GM08714 (cell line): ENCODE results near the gene LRRK1.

ENCODE experiments used
- H3K4me3 ChIP-seq: fragments of 200-500 bp; sonication (Bioruptor generic); 2 replicates; pipeline ENCODE4 v1.5.1; 2014; ENCODE audit warnings: mild to moderate bottlenecking, low read length, inconsistent platforms
- ZNF274 ChIP-seq: IDR thresholded peaks from 2 replicates; pipeline ENCODE4 v1.6.1; 2012; ENCODE audit warnings: mild to moderate bottlenecking, low read depth, low read length

The LRRK1 gene, protein sequence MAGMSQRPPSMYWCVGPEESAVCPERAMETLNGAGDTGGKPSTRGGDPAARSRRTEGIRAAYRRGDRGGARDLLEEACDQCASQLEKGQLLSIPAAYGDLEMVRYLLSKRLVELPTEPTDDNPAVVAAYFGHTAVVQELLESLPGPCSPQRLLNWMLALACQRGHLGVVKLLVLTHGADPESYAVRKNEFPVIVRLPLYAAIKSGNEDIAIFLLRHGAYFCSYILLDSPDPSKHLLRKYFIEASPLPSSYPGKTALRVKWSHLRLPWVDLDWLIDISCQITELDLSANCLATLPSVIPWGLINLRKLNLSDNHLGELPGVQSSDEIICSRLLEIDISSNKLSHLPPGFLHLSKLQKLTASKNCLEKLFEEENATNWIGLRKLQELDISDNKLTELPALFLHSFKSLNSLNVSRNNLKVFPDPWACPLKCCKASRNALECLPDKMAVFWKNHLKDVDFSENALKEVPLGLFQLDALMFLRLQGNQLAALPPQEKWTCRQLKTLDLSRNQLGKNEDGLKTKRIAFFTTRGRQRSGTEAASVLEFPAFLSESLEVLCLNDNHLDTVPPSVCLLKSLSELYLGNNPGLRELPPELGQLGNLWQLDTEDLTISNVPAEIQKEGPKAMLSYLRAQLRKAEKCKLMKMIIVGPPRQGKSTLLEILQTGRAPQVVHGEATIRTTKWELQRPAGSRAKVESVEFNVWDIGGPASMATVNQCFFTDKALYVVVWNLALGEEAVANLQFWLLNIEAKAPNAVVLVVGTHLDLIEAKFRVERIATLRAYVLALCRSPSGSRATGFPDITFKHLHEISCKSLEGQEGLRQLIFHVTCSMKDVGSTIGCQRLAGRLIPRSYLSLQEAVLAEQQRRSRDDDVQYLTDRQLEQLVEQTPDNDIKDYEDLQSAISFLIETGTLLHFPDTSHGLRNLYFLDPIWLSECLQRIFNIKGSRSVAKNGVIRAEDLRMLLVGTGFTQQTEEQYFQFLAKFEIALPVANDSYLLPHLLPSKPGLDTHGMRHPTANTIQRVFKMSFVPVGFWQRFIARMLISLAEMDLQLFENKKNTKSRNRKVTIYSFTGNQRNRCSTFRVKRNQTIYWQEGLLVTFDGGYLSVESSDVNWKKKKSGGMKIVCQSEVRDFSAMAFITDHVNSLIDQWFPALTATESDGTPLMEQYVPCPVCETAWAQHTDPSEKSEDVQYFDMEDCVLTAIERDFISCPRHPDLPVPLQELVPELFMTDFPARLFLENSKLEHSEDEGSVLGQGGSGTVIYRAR (N-terminal part only)

DNA sequence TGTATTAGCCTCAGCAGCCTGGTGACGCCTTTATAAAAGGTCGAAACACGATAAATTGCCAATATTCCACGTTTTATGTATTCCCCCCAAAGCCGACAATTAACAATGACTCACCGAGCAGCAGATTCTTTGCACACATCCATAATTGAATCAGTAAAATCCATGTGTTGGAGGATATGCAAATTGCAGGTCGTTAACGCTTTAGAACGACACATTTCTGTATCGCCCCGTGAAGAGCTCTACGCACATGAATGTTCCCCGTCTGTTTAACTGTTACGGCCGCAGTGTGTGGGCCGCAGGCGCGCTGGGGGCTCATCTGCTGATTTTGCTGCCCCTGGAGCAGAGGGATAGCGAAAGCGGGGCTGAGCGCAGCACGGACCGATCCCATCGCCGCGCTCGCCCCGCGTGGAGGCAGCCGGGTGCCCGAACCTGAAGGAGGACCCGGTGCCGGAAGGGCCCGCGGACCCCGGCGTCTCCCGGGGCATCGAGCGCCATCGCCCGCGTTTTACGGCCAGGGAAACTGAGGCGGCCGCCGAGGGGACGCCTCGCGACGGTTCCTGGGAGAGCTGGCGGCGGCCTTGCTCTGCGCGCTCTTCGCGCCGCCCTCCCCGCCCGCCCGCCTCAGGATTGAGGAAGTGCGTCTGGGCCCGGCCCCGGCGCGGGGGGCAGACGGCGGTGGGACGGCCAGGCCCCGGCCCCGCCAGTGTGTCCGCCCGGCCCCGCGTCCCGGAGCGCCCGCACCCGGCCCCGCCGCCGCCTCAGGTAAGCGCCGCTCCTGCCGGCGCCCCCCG is at the start of gene LRRK1:
TSS of gene LRRK1 (plus strand) at position 668 of the 791 bp plus-strand sequence. CDS start 5,276 bp downstream, outside the sequence.
- TF ChIP-seq ZNF274 = no peak
- H3K4me3 ChIP-seq = peak within 1 kb of the TSS; percentile 78

DNA sequence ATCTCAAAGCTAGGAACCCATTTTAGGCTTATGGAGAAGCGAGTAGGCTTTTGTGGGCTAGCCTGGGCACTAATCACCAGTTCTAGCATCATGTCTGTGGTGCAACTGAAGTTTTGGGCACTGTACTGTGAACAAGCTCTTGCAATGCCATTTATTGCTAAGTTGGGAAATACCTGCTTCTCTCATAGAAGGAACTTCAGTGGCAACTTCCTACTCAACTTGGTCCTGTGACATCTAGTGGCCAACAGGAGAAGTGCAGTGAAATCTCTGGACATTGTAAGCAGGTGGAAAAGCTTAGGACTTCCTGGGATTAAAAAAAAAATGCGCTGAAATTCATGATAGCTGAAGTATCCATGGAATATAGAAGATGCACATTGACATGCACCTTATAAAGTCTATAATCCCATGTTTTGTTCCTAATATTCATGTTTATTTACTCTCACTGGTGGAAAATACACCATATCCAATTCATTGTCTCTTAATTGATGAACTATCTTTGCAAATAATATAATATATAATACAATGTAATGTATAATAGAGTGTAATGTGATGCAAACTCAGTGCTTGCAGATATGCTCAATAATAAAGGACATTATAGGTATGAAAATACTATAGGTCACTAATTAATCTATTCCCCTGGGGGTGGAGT is 46.0 kb upstream of the LRRK1 start:
- no peak overlapping the region for H3K4me3 ChIP-seq
- TF ChIP-seq ZNF274 = no peak

DNA sequence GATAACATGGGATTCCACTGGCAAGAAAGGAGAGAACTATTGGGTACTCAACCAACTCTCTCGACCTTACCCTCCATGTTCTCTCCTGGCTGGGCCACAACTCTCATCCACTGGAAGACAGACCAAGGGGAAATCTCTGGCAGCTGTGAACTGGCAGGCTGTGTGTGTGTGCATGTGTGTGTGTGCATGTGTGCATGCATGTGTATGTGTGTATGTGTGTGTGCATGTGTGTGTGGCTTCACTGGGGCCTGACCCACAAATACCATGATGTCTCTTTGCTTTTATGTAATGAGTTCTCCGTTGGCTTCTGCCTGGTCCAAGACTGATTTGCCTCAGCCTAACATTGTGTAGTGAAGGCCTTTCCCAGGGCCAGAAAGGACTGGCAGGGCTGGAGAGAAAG is 43.7 kb upstream of the LRRK1 start:
- TF ChIP-seq ZNF274 = no peak
- H3K4me3 ChIP-seq = no peak overlapping the region

DNA sequence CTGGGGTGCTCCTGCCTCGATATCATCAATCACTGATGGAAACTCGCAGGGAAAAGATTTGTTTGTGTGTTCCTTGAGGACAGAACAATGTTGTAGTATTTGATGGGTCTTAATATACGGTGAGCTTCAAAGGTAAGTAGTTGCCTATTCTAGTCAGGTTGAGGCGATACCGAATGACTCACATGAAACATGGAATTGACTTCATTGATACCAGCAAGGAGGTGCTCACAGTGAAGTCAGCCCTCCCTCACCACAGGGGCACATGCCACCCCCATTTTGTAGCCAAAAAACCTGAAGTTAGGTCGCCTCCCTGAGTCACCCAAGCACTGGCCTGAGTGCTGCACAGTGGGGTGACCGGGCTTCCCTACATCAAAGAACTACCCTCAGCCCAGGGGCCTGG is 43.2 kb upstream of the LRRK1 start:
- H3K4me3 ChIP-seq = no peak overlapping the region
- TF ChIP-seq ZNF274 = no peak

DNA sequence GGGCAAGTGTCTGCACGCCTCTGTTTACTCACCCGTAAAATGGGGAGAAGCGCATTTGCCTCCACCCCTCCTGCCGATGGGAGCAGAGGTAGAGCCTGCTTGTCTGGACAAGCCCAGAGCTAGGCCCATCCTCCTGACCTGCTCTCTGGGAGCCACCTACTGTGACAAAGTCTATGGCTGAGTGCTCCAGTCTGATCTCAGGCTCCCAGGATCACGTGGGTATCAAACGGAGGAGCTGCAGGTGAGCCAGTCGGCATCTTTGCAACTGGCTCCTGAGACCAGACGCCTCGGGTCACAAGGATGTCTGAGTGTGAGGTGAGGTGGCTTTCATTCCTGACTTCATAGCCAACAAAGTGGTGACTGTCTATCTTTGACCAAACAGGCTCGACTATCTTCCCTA is 41.6 kb upstream of the LRRK1 start:
- no peak overlapping the region for H3K4me3 ChIP-seq
- no peak for TF ChIP-seq ZNF274

DNA sequence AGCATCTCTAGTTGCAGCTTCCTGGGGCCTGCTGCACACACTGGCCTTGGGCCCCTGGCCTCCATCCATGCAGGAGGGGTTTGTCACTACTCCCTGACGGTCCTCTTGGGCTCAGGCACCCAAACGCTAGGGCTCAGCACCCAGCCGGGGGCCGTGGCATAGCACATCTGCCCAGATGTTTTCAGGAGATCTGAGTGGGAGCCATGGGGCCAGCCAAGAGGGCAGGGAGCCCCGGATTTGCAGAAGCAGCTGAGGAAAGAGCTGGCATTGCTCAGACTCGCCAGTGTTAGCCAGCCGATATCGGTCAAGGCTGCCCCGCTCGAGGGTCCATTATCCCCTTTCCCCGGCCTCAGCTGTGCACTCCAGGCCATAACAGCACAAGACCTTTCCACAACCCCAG is 41.0 kb upstream of the LRRK1 start:
- H3K4me3 ChIP-seq = no peak overlapping the region
- TF ChIP-seq ZNF274 = no peak

DNA sequence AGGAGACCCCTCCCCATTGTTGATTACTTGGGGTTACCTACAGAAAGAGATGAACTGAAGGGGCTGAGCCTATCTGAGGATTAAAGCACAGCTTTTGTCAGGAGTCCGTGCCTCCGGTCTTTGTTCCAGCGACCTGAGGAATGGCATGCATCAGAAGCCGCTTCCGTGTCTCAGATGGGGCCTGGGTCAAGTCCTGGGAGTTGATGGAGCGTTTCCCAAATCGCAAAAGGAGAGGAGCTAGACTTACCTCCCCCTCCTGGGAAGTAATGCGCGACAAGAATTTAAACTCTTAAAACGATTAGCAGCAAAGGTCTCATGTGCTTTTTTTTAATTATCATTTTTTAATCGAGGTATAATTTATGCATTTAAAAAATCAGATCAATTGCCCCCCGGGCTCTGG is 40.5 kb upstream of the LRRK1 start:
- peak overlapping the region; percentile 58; the same call in 1 of the 2 replicates for H3K4me3 ChIP-seq

DNA sequence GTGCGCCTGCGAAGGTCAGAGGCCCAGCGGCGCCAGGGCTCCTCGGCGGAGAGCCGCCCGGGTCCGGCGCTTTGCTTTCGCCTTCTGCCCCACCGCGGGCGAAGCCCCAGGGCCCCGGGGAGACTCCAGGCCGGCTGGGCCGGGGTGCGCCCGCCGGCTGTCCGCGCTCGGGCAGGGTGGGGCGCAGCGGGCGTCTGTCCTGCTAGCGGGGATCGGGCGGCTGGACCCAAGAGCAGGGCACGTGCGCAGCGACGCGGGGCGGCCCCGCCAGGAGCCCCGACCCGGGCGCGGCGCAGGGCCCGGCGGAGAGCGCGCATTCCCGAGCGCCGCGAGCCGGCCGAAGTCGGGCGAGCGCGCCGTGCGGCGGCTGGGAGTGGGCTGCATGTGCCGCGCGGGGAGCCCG is 40.1 kb upstream of the LRRK1 start:
- H3K4me3 ChIP-seq = peak overlapping the region; percentile 58; the same call in 1 of the 2 replicates
- TF ChIP-seq ZNF274 = no peak

More for the DNA sequence above, 40.5 kb upstream of the LRRK1 start:
- TF ChIP-seq ZNF274 = no peak

DNA sequence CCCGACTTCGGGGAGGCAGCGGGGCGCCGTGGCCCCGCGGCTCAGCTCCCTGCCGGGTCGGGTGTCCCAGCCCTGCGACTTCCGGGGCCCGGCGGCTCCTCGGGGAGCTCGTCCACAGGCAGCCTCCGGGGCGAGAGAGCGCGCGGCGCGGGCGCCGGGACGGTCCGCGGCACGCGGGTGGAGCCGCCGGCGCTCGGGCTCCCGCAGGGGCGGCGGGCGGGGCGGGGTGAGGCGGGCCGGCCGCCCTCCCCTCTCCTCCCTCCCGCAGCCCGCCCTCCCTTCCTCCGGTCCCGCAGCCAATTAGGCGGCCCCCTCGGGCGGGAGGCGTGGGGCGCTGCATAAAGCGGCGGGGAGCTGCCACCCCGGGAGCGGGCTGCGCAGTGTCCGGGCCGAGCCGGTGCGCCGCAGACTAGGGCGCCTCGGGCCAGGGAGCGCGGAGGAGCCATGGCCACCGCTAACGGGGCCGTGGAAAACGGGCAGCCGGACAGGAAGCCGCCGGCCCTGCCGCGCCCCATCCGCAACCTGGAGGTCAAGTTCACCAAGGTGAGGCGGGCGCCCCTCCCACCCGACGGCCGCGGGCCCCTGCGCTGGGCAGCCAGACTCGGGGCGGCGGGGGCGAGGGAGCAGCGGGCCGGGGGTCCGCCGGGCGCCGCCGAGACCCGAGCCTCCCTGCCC is 39.6 kb upstream of the LRRK1 start, which contains the start of gene ALDH1A3:
TSS of gene ALDH1A3 (plus strand) at position 368 of the 675 bp plus-strand sequence. CDS start at position 445, 77 bp downstream.
- H3K4me3 ChIP-seq = peak within 1 kb of the TSS; percentile 58; the same call in 1 of the 2 replicates
- no peak for TF ChIP-seq ZNF274

DNA sequence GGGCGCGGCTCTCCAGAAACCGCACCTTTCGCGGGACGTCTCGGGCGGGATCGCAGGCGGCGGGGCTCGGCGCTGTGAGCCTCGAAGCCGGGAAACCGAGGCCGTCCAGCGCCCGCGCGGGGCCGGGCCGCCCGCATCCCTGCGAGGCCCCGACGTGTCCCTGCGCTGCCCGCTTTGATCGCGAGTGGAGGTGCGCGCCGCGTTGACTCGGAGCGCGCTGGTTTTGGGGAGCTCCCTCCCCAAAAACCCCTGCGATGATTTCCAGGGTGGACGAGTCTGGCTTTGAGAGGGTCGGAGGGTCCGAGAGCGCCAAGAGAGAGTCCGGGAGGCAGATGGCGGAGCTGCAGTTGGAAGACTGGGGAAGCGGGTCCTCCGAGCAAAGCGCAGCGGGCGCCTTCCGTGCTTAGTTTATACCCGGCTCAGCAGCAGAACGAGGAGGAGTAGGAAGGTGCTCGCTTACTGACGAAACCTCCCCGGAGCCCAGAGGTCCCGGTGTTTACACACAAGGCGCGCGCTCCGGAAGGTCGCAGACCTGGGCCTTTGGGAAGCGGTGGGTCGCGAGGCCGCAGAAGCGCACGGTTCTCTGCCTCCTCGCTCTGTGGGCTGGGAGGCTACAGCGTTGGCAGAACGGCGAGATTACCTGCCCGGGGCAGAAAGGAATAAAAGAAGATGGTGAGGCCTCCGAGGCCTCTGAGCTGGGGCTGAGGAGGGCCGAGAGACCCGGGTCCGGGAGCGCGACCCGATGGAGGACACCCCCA is 38.8 kb upstream of the LRRK1 start:
- TF ChIP-seq ZNF274 = no peak
- peak overlapping the region; percentile 47; the same call in 1 of the 2 replicates for H3K4me3 ChIP-seq

DNA sequence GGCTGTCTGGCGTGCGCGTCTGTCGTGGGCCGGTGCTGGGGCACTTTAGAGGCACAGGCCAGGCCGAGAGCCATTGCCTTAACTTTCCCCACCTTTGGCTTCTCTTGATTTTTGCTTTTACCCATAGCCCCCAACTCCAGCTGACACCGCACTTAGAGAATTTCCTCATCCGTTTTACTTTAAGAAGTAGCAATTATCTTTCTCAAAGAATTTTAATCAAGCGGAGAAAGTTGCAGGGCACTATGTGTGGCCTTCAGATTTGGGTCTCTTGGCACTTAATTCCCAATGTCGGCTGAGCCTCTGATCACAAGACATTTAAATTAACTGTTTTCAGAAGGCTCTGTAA is 38.3 kb upstream of the LRRK1 start:
- no peak for TF ChIP-seq ZNF274
- H3K4me3 ChIP-seq = no peak overlapping the region
